NCI-H1436 treated with DMSO at 0.1 percent for 48 hours (cell line): ENCODE data around the gene FBXL7.

Experiments used
- DNase-seq: peaks from one replicate; lab custom pipeline; 2025; lab: John Stamatoyannopoulos, UW

The FBXL7 gene

DNA sequence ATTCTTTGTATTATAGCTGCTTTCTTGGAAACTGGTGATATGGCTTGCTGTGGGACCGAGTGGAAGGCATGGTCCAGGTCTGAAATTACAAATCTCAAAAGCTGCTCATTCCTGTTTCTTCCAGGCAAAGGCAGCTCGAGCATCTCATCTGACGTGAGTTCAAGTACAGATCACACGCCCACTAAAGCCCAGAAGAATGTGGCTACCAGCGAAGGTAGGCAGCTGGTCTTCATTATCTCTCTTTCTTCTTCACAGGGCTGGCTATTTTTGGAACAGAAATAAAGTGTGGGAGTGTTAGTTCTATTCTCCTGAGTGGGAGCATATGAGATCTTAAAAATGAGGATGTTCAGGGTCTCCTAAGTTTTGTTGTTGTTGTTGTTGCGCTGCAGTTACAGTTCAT is 115.9 kb downstream of the FBXL7 start:
- no peak for DNase-seq

DNA sequence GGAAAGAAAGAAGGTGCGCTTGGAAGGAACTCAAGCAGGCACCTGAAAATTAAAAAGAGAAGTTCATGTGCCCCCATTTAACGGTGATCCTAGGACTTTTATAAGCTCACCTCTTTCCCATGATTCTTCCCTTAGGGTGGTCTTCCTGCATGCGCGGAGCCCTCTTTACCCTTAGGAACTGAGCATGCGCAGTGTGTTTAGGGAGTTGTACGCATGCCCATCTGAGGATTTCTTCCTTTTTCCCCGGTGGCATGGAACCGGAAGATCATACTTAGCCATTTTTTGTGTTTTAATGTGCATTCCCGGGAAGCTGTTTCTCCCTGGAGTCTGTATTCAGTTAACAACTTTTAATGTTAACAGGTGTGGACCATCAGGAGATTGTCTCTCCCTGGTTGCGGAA is 119.0 kb downstream of the FBXL7 start:
- no peak for DNase-seq

DNA sequence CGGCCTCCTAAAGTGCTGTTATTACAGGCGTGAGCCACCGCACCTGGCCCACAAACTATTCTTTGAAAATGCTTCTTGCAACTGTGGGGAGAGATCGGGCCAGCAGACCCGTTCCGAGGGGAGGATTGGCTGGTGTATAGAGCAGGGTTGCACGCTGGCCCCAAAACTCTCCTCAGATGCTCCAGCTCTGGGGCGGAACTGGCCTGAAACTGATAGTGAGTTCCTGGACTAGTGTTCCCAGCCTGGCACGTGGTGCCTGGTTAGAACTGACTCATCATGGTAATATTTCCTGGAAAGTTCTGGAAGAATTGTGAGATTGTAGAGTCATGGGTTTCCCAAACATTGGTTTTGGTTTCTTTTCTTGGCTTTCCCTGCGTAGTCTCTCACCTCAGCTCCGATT is 120.5 kb downstream of the FBXL7 start:
- DNase-seq: no peak

DNA sequence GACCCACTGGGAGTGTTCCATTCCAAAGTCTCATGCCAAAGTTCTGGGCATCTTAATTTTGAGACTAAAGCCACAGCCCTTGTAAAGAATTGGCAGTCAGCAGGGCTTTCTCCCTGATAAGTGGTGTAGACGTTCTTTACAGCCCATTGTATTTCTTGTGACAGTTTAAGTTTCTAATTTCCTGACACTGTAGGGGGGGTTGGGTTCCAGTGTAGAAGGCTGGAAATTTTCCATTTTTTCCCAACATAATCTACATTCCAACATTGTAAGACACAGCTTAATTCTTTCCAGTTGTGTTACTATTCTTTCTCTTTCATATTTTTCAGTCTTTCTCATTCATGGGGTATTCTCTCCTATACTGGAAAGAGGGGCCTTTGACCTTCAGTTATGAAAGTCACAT is 121.1 kb downstream of the FBXL7 start:
- DNase-seq: no peak

DNA sequence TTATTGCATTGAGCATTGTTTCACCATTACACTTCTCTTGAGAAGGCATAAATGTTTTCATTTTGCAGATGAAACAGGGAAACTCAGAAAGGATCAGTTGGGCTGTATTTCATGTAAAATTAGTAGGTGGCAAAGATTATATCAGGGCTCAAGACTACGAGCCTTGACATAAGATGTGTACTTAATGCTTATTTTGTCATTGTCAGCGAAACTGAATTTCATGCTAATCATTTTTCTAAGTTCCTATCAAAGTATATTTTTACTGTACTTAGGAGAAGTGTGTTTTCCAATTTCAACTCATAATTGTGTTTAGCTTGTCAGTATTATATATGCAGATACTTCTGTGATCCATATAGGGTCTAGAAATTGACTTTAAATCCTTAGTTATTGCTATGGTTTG is 123.8 kb downstream of the FBXL7 start:
- no peak for DNase-seq

DNA sequence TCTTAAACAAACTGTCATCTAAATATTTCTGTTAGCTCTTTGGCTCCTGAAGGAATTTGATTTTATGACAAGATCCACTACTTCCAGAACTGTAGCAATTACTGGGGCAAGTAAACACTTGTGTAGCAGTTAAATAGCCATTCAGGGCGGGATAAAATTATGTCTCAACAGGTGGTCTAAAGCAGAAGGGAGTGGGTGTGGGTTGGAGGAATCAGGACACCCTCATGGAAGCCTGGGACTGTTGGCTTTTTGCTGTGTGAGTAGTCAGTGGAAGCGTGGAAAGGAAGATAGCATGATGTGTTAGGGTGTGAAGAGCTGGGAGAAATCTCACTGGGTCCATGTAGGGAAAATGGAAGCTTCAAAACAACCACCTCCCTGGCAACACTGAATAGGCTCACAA is 127.1 kb downstream of the FBXL7 start:
- no peak for DNase-seq

DNA sequence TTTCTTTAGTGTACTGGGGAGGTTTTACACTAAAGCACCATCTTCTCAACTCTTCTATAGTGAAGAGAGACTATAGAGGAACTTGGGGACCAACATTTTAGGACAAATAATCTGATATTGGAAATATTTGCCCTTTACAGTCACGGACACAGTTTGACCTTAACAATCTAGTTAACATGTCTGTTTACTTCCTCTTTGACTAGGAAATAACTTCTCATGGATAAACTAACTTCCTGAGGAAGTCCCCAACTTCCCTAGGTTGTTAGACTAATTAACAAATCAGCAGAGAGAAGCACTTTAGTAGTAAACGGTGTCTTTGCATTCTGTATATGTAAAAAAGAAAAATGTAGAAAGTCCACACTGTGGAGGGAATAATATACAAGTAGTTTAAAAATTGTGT is 127.7 kb downstream of the FBXL7 start:
- DNase-seq: no peak

DNA sequence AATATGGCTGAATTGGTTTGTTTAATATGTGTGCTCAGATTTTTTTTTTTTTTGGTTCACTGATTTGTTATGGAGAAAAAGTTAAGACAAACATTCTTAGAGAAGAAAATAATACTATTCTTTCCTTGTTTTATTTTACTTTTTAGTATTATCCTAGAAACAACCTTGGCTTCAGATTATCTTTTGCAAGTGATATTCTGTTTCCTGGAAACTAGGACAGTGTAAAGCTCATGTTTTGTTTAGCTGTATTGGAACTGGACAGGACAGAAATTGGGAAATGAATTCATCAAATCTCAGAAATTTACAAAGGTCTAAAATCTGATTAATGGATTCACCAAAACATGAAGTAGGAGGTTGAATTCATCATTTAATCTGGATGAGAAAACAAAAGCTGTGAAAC is 130.5 kb downstream of the FBXL7 start:
- DNase-seq: no peak

DNA sequence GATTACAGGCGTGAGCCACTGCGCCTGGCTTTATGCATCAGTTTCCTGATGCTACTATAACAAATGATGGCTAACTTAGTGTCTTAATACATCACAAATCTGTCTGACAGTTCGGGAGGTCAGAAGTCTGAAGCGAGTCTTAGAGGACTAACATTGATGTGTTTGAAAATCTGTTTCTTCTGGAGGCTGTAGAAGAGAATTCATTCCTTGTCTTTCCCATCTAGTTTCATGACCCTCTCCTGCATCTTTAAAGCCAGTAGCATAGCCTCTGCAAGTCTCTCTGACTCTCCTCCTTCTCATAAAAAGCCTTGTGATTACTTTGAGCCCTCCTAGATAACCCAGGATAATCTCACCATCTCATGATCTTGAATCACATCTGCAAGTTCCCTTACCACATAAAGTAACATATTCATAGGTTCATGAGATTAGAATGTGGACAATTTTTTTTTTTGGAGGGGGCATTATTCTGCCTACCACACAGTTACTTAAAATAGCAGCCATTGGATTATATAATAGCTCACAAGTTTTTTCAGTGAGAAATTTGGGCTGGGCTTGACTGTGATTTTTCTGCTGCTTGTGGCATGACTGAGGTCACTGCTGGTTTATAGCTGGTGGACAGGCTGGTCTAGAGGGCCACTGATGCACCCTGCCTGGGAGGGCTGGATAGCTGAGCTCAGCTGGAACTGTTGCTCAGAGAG is 134.8 kb downstream of the FBXL7 start:
- DNase-seq: no peak

DNA sequence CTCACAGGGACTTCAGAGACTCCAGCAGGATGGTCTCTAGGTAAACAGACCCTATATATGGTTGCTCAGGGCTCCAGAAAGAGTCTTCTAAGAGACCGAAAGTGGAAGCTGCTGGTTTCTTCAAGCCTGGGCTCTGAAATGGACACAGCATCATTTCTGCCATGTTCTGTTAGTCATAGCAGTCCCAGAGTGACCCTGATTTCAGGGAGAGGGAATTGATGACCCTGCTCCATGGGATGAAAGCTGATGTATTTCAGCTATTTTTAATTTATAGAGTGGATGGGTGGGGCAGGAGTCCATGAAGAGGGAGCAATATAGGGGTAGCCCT is 135.3 kb downstream of the FBXL7 start:
- DNase-seq: no peak

DNA sequence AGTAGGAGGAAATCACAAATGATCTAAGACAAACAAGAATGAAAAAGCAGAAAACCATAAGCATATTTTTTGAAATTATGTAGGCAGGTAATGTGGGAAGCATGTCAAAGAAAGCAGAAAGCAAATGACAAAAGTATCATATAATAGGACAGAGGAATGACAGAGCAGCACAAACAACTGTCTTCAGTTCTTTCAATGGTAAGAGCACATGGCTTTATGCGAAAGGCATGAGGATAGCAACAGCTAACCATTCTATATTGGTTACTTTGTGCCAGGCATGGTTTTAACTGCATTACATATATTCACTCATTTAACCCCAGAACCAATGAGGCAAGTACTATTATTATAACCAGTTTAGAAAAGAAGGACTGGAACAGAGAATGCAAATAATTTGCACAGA is 137.4 kb downstream of the FBXL7 start:
- DNase-seq: no peak

DNA sequence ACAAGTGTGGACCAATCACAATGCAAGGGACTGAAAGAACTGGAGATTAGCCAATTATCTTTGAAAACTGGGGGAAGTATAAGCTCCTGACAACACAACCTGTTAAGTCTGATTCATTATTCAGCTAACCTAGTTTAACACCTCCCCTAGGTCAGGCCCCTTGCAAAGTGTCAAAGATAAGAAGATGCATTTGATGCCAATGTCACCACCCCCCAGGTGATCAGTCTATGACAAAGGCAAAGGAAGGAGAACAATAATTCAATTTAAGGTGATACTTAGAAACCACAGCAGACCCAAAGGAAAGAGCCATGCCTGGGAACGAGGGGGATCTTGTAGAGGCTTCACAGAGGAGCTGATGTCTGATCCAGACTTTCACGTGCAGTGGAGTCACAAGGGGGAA is 137.9 kb downstream of the FBXL7 start:
- no peak for DNase-seq

DNA sequence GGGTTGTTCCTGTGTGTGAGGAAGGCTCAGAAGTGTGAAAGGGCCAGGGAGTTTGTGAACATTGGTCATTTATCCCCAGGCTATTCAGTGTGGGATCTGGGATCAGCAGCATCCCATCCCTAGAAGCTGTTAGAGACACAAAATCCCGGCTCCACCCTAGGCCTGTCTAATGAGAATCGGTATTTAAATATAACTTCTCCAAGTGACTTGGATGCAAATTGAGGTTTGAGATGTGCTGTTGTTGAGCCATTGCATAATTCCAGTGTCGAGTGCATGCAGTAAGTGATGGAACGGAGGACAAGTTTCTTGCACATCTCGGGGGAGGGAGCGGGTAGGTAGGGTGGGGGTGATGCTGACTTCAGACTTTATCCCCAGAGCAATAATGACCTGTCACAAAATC is 138.3 kb downstream of the FBXL7 start:
- no peak for DNase-seq

DNA sequence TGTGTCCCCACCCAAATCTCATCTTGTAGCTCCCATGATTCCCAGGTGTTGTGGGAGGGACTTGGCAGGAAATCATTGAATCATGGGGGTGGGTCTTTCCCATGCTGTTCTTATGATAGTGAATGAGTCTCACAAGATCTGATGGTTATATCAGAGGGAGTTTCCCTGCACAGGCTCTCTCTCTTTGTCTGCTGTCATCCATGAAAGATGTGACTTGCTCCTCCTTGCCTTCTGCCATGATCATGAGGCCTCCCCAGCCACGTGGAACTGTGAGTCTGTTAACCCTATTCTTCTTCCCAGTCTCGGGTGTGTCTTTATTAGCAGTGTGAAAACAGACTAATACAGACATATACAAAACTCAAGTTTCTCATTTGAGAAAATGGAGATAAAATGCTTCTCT is 139.3 kb downstream of the FBXL7 start:
- no peak for DNase-seq

DNA sequence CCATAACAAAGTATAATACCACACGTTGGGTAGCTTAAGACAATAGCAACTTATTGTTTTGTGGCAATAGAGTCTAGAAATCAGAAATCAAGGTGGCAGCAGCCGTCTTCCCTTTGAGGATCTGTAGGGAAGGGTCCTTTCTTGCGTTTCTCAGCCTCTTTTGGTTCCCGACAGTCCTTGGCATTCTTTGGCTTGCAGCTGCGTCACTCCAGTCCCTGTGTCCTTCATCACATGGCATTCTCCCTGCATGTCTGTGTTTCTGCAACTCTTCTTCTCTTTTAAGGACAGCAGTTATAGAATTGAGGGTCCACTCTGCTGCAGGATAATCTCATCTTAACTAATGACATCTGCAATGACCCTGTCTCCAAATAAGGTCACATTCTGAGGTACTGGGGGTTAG is 140.1 kb downstream of the FBXL7 start:
- DNase-seq: no peak

DNA sequence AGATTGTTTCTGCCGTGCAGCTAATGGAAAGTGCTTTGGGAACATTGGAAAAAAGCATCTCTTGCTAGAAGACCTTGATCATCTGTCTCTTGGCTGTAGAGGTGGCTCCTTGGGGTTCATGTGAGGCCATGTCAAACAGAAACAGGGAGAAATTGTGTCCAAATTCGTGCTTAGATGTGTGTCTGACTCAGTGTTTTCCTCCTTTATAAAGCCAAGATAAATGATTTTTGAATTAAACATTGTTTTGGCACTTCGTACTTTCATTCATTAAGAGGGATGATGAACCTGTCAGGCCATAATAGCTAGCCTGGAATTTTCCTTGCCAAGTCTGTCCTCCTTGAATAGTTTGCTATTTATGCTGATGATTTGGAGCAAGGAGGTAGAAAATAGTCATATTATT is 143.8 kb downstream of the FBXL7 start:
- DNase-seq: no peak

DNA sequence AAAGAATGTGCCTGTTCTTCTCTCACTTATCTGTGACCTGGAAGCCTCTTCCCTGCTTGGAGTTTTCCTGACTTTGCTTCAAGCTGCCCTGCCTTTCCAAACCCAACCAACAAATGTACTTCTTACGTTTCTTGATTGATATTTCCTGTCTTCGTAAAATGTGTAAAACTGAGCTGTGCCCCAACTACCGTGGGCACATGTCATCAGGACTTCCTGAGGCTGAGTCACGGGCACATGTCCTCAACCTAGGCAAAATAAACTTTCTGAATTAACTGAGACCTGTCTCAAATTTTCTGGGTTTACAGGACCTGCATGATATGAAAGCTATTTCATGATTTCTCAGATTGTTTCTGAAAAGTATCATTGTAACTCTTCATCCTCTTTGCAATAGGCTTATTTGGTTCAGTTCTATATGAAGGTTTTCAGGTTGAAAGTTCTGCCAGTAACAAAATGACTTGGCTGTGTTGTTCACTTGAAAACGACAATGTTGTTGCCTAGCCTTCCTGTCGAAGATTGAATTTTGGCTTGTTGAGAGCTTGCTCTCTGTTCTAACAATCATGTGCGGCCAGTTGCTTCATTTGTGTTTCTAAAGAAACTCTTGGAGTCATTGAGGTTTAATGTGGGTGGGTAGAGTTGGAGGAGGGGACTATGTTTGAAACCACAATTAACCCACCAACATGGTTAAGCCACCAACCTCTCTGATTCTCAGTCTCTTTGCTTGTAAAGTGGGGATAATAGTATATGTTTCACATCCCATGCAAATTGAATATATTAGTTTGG is 145.6 kb downstream of the FBXL7 start:
- no peak for DNase-seq

DNA sequence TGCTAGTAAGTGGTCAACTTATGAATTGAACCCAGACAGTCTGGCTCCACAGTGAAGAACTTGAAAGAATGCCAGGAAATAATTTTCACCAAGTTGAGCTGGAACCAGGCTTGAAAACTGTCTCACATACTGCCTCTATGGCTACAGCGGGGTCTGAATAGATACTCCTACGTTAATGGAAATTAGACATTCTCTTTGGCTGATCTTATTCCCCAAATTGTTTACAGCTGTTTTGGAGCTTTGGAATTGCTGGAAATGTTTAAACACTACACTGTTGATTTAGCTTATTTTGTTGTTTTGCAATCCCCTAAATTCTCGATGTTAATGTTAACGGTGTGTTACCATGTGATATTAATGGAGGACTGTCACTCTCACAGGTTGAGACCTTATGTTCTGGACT is 146.4 kb downstream of the FBXL7 start:
- no peak for DNase-seq

DNA sequence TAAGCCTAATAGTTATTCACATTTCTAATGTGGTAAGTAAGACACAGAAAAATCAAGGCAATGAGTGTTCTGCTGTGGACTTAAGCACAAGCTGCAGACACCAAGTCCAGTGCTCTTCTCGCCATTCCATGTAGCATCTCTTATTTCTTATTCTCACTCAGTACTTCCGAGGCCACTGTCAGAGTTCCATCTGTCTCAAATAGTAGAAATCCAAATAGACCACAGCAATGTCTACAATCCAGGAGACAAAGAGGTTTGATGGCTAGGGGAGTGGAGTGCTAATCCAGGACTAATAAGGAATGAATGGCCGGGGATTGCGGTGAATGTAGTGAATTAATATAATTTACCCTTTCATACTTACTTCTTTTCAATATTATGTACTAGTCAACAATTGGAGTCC is 147.3 kb downstream of the FBXL7 start:
- no peak for DNase-seq

DNA sequence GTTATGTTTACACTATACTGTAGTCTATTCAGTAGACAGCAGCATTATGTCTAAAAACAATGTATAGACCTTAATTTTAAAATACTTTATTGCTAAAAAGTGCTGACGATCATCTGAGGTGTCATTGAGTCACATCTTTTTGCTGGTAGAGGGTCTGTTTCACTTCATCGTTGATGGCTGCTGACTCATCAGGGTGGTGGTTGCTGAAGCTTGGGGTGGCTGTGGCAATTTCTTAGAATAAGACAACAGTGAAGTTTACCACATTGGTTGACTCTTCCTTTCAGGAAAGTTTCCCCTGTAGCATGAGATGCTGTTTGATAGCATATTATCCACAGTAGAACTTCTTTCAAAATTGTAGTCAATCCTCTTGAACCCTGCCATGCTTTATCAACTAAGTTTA is 150.3 kb downstream of the FBXL7 start:
- no peak for DNase-seq

DNA sequence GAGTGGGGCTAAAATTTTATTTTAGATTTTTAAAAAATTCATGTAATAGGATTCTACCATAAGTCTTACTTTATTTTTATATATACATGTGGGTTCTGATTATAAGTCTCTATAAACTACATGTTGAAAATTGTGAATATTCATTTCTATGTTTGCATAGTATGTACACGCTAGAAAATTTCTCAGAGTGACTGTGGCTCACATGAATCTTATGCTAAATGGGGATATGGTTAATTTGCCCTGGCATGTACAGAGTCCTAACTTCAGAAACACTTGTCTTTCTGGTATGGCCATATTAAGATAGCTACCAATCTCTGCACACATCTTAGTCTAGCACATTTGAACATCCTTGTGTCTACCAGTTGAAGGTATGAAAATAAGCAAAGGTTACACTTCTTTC is 154.8 kb downstream of the FBXL7 start:
- no peak for DNase-seq

DNA sequence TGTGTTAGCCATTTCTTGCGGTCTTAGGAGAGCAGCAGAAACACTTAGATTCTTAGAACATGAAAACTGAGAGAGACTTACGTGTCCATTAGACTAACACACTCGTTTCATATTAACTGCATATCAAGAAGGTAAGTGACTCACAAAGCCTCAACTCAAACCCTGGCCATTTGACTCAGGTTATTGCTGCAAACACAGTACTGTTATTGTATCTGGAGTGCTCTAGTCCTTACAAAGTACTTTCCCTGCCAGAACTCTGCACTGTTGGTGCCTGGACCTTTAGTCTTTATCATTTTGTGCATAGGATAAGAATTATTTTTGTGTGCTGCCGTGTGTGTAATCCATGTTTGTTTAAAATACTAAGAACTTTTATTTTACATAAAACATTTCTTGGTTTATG is 155.7 kb downstream of the FBXL7 start:
- no peak for DNase-seq

DNA sequence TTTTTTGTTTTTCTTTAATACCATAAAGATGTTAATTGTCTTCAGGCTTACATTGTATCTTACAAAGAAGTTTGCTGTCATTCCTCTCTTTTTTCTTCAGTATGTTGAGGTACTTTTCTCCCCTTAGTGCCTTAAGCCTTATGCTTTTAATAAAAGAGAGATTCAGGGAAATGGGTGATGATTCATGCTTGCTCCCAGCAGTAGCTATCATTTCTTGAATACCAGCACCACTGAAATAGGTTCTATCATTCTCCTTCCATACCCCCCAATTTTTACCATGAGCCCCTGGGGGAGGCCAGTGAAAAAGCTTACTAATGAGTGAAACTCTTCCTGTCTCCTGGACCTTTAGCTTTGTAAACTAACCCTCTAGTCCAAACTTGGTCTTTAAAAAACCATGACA is 165.0 kb downstream of the FBXL7 start:
- DNase-seq: no peak

DNA sequence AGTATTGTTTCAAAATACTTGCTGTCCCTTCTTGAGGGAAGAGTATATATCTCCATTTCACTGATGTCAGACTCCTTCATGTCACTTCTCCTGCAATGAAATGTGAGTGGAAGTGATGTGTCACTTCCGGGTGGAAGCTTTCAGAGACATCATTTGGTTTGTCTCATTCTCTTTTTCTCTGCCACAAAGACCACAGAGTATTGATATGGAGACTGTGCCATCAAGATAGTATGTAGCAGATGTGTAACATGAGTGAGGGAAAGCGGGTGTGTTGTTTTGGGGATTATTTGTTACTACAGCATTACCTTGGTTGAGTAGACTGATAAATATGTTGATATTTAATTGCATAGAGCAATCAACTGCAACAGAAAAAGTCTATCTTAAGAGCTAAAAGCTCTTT is 169.8 kb downstream of the FBXL7 start:
- DNase-seq: no peak
